ENCODE results near the gene TXNL4A. TPM values are rescaled to one million over a fixed set of nuclear protein-coding genes. Genes with fewer than 3 reads are reported as not detected.

The TXNL4A gene
- total RNA-seq, 1 donor from 2014 or later = 79.6 TPM

DNA sequence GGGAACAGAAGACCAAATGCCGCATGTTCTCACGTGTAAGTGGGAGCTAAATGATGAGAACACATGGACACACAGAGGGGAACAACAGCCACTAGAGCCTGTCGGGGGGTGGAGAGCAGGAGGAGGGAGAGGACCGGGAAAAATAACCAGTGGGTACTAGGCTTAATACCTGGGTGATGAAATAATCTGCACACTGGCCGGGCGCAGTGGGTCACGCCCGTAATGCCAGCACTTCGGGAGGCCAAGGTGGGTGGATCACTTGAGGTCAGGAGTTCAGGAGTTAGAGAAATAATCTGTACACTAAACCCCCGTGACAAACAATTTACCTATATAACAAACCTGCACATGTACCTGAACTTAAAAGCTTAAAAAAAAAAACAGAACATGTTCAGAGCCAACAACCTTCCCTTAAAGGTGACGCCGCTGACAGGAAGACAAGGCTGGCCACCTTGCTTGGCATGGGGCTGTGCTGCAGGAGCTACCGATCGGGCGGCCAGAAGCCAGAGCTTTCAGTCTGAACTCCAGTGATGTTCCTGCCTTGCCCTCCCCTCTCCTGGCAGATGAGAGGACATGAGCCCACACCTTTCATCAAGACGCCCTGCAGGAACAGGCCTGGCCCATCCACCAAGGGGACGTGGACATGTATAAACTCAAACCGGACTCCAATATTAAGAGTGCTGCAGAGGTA, 48.1 kb downstream of the TXNL4A start:
- Histone ChIP-seq H3K27me3 (ENCODE audit: control insufficient read depth, insufficient read depth, low read length) (no peaks in the 10 kb centered on the region), H3K36me3 (ENCODE audit: control insufficient read depth, insufficient read depth, low read length) (peaks cover 1% of the 10 kb centered on the region), H3K4me3 (ENCODE audit: low read depth, low read length) (no peak overlapping the region)
- TF ChIP-seq, protein P1, sequence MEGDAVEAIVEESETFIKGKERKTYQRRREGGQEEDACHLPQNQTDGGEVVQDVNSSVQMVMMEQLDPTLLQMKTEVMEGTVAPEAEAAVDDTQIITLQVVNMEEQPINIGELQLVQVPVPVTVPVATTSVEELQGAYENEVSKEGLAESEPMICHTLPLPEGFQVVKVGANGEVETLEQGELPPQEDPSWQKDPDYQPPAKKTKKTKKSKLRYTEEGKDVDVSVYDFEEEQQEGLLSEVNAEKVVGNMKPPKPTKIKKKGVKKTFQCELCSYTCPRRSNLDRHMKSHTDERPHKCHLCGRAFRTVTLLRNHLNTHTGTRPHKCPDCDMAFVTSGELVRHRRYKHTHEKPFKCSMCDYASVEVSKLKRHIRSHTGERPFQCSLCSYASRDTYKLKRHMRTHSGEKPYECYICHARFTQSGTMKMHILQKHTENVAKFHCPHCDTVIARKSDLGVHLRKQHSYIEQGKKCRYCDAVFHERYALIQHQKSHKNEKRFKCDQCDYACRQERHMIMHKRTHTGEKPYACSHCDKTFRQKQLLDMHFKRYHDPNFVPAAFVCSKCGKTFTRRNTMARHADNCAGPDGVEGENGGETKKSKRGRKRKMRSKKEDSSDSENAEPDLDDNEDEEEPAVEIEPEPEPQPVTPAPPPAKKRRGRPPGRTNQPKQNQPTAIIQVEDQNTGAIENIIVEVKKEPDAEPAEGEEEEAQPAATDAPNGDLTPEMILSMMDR (IDR thresholded peaks at IDR 0.05; ENCODE audit: insufficient read depth, low read length, poor library complexity, severe bottlenecking) = no peak
- DNase-seq (ENCODE audit: low read depth) = no peak

DNA sequence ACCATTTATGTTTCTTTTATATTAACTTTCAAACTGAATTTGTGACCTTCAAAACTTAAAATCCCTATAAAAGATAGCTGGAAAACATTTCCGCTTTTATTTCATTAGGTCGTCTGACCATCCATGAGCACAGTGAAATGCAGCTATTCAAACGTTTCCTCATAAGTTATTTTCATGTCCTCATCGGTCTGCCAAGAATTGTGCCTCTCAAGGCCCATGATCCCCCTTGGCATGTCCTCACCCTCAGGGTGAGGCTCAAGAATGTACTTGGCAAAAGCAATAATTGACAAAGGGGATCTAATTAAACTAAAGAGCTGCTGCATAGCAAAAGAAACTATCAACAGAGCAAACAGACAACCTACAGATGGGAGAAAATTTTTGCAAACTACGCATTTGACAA, 49.3 kb downstream of the TXNL4A start:
- Histone ChIP-seq H3K27me3 (ENCODE audit: control insufficient read depth, insufficient read depth, low read length) (no peaks in the 10 kb centered on the region), H3K4me3 (ENCODE audit: low read depth, low read length) (no peak overlapping the region), H3K36me3 (ENCODE audit: control insufficient read depth, insufficient read depth, low read length) (peaks cover 1% of the 10 kb centered on the region)
- TF ChIP-seq, protein P1 (IDR thresholded peaks at IDR 0.05; ENCODE audit: insufficient read depth, low read length, poor library complexity, severe bottlenecking) = no peak
- DNase-seq (ENCODE audit: low read depth) = no peak

DNA sequence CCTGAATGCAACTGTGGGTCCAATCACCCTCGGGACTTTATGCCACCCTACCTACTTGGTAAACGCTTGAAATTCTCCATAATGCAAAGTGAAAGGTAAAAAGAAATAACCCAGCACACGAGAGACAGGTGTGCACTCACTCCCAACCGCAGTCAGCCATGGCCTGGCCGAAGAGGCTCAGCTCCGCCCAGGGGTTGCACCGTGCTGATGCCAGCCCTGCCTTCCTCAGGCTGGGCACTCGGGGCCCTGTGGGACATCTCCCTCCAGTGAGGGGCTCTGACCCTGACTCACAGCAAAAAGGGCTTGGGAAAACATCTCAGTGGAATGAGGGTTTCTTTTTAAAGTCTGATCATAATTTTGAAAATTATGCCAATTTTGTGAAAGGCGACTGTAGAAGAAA, 50.2 kb downstream of the TXNL4A start:
- no peaks in the 10 kb centered on the region for H3K27me3 ChIP-seq (ENCODE audit: control insufficient read depth, insufficient read depth, low read length)
- H3K4me3 ChIP-seq (ENCODE audit: low read depth, low read length) = no peak overlapping the region
- H3K36me3 ChIP-seq (ENCODE audit: control insufficient read depth, insufficient read depth, low read length) = peaks cover 1% of the 10 kb centered on the region
- TF ChIP-seq, protein P1 (IDR thresholded peaks at IDR 0.05; ENCODE audit: insufficient read depth, low read length, poor library complexity, severe bottlenecking) = no peak
- DNase-seq (ENCODE audit: low read depth) = no peak

GRCh38 chr18:79937103-79937860, 51.1 kb downstream of the TXNL4A start:
- no peak for DNase-seq (ENCODE audit: low read depth)
- TF ChIP-seq, protein P1 (IDR thresholded peaks at IDR 0.05; ENCODE audit: insufficient read depth, low read length, poor library complexity, severe bottlenecking) = no peak
- Histone ChIP-seq H3K4me3 (ENCODE audit: low read depth, low read length) (no peak overlapping the region), H3K36me3 (ENCODE audit: control insufficient read depth, insufficient read depth, low read length) (peaks cover 1% of the 10 kb centered on the region), H3K27me3 (ENCODE audit: control insufficient read depth, insufficient read depth, low read length) (no peaks in the 10 kb centered on the region)

DNA sequence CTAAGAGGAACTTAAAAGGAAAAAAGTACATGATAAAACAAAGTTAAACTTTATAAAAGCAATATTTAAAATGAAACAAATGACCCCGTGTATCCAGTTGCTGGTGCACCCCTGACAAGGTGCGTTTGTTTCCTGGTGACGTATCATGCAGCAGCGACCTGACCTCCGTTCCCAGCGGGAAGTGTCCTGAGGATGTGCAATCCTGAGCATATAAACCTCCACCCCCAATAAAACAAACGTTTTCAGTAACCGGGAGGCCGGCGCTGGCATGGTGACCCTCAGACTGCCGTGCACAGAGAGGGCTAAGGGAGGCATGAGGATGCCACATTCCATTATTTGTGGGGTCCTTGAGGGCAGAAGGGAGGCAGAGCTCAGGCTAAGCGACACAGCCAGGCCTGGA, 51.7 kb downstream of the TXNL4A start:
- no peak overlapping the region for H3K4me3 ChIP-seq (ENCODE audit: low read depth, low read length)
- peaks cover 1% of the 10 kb centered on the region for H3K36me3 ChIP-seq (ENCODE audit: control insufficient read depth, insufficient read depth, low read length)
- TF ChIP-seq, protein P1 (IDR thresholded peaks at IDR 0.05; ENCODE audit: insufficient read depth, low read length, poor library complexity, severe bottlenecking) = no peak

More for the DNA sequence above, 51.7 kb downstream of the TXNL4A start:
- no peaks in the 10 kb centered on the region for H3K27me3 ChIP-seq (ENCODE audit: control insufficient read depth, insufficient read depth, low read length)
- no peak for DNase-seq (ENCODE audit: low read depth)

Data from kidney epithelial cell (primary cell).